ENCODE data around the gene BPIFB3. TPM values are rescaled to one million over a fixed set of nuclear protein-coding genes. Genes with fewer than 3 reads are reported as not detected.

BPIFB3 gene
- total and polyA plus RNA-seq, 2 experiments from 2014 or later, result not detected

GRCh38 chr20:33072362-33072761 lies 18.7 kb downstream of the BPIFB3 start (continued):
- TF ChIP-seq, protein P1, sequence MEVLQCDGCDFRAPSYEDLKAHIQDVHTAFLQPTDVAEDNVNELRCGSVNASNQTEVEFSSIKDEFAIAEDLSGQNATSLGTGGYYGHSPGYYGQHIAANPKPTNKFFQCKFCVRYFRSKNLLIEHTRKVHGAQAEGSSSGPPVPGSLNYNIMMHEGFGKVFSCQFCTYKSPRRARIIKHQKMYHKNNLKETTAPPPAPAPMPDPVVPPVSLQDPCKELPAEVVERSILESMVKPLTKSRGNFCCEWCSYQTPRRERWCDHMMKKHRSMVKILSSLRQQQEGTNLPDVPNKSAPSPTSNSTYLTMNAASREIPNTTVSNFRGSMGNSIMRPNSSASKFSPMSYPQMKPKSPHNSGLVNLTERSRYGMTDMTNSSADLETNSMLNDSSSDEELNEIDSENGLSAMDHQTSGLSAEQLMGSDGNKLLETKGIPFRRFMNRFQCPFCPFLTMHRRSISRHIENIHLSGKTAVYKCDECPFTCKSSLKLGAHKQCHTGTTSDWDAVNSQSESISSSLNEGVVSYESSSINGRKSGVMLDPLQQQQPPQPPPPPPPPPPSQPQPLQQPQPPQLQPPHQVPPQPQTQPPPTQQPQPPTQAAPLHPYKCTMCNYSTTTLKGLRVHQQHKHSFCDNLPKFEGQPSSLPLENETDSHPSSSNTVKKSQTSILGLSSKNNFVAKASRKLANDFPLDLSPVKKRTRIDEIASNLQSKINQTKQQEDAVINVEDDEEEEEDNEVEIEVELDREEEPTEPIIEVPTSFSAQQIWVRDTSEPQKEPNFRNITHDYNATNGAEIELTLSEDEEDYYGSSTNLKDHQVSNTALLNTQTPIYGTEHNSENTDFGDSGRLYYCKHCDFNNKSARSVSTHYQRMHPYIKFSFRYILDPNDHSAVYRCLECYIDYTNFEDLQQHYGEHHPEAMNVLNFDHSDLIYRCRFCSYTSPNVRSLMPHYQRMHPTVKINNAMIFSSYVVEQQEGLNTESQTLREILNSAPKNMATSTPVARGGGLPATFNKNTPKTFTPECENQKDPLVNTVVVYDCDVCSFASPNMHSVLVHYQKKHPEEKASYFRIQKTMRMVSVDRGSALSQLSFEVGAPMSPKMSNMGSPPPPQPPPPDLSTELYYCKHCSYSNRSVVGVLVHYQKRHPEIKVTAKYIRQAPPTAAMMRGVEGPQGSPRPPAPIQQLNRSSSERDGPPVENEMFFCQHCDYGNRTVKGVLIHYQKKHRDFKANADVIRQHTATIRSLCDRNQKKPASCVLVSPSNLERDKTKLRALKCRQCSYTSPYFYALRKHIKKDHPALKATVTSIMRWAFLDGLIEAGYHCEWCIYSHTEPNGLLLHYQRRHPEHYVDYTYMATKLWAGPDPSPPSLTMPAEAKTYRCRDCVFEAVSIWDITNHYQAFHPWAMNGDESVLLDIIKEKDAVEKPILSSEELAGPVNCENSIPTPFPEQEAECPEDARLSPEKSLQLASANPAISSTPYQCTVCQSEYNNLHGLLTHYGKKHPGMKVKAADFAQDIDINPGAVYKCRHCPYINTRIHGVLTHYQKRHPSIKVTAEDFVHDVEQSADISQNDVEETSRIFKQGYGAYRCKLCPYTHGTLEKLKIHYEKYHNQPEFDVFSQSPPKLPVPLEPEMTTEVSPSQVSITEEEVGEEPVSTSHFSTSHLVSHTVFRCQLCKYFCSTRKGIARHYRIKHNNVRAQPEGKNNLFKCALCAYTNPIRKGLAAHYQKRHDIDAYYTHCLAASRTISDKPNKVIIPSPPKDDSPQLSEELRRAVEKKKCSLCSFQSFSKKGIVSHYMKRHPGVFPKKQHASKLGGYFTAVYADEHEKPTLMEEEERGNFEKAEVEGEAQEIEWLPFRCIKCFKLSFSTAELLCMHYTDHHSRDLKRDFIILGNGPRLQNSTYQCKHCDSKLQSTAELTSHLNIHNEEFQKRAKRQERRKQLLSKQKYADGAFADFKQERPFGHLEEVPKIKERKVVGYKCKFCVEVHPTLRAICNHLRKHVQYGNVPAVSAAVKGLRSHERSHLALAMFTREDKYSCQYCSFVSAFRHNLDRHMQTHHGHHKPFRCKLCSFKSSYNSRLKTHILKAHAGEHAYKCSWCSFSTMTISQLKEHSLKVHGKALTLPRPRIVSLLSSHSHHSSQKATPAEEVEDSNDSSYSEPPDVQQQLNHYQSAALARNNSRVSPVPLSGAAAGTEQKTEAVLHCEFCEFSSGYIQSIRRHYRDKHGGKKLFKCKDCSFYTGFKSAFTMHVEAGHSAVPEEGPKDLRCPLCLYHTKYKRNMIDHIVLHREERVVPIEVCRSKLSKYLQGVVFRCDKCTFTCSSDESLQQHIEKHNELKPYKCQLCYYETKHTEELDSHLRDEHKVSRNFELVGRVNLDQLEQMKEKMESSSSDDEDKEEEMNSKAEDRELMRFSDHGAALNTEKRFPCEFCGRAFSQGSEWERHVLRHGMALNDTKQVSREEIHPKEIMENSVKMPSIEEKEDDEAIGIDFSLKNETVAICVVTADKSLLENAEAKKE (CRISPR knock-in tag; IDR thresholded peaks at IDR 0.05), result no peak
- TF ChIP-seq EZH2 (IDR thresholded peaks at IDR 0.05; ENCODE audit: low read depth, unreplicated experiment) (no peak), JUNB (IDR thresholded peaks at IDR 0.05; ENCODE audit: unreplicated experiment) (no peak)

- H3K4me1 ChIP-seq (ENCODE audit: insufficient read depth), result no peaks in the 10 kb centered on the region
- H3K36me3 Mint-ChIP-seq (ENCODE audit: low read depth), result no peaks in the 10 kb centered on the region; the same call in 2 of the 3 replicates
- no peaks in the 10 kb centered on the region for H3K4me1 Mint-ChIP-seq
- H3K27me3 ChIP-seq (ENCODE audit: insufficient read depth), result no peaks in the 10 kb centered on the region
- H3K27ac ChIP-seq (ENCODE audit: low read depth), result no peak overlapping the region
- no peaks in the 10 kb centered on the region for H4K20me1 ChIP-seq (replicated peaks; ENCODE audit: insufficient read depth)
- DNase-seq (ENCODE audit: low spot score), result no peak
- H3K27me3 Mint-ChIP-seq (ENCODE audit: insufficient read depth, low read depth, poor library complexity), result peaks cover 6% of the 10 kb centered on the region
- no peaks in the 10 kb centered on the region; the same call in 2 of the 3 replicates for H3K9me3 Mint-ChIP-seq
- no peak overlapping the region for H2AFZ ChIP-seq
- ATAC-seq, result no peak
- H3F3A ChIP-seq (replicated peaks; ENCODE audit: low read depth), result no peaks in the 10 kb centered on the region
- H3K27ac Mint-ChIP-seq, result no peak overlapping the region
- no peak overlapping the region for H3K4me2 ChIP-seq
- no peak overlapping the region for H3K4me3 Mint-ChIP-seq
- no peaks in the 10 kb centered on the region for H3K79me2 ChIP-seq (replicated peaks; ENCODE audit: insufficient read depth)
- H3K4me3 ChIP-seq, result no peak overlapping the region
- no peaks in the 10 kb centered on the region for H3K36me3 ChIP-seq (ENCODE audit: insufficient read depth)
- TF ChIP-seq, protein P2, sequence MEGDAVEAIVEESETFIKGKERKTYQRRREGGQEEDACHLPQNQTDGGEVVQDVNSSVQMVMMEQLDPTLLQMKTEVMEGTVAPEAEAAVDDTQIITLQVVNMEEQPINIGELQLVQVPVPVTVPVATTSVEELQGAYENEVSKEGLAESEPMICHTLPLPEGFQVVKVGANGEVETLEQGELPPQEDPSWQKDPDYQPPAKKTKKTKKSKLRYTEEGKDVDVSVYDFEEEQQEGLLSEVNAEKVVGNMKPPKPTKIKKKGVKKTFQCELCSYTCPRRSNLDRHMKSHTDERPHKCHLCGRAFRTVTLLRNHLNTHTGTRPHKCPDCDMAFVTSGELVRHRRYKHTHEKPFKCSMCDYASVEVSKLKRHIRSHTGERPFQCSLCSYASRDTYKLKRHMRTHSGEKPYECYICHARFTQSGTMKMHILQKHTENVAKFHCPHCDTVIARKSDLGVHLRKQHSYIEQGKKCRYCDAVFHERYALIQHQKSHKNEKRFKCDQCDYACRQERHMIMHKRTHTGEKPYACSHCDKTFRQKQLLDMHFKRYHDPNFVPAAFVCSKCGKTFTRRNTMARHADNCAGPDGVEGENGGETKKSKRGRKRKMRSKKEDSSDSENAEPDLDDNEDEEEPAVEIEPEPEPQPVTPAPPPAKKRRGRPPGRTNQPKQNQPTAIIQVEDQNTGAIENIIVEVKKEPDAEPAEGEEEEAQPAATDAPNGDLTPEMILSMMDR (conservative IDR thresholded peaks at IDR 0.05; ENCODE audit: low read depth in 2 of 2), result no peak
- TF ChIP-seq ZNF331 (CRISPR knock-in tag; IDR thresholded peaks at IDR 0.05; ENCODE audit: low read depth) (no peak), STAT1 (IDR thresholded peaks at IDR 0.05; ENCODE audit: unreplicated experiment) (no peak), CREB1 (CRISPR knock-in tag; IDR thresholded peaks at IDR 0.05; ENCODE audit: low read depth) (no peak), EZH2 (IDR thresholded peaks at IDR 0.05; ENCODE audit: low read depth, unreplicated experiment) (no peak), POLR2AphosphoS5 (IDR thresholded peaks at IDR 0.05; ENCODE audit: low read depth) (no peak)
- TF ChIP-seq, protein P3, sequence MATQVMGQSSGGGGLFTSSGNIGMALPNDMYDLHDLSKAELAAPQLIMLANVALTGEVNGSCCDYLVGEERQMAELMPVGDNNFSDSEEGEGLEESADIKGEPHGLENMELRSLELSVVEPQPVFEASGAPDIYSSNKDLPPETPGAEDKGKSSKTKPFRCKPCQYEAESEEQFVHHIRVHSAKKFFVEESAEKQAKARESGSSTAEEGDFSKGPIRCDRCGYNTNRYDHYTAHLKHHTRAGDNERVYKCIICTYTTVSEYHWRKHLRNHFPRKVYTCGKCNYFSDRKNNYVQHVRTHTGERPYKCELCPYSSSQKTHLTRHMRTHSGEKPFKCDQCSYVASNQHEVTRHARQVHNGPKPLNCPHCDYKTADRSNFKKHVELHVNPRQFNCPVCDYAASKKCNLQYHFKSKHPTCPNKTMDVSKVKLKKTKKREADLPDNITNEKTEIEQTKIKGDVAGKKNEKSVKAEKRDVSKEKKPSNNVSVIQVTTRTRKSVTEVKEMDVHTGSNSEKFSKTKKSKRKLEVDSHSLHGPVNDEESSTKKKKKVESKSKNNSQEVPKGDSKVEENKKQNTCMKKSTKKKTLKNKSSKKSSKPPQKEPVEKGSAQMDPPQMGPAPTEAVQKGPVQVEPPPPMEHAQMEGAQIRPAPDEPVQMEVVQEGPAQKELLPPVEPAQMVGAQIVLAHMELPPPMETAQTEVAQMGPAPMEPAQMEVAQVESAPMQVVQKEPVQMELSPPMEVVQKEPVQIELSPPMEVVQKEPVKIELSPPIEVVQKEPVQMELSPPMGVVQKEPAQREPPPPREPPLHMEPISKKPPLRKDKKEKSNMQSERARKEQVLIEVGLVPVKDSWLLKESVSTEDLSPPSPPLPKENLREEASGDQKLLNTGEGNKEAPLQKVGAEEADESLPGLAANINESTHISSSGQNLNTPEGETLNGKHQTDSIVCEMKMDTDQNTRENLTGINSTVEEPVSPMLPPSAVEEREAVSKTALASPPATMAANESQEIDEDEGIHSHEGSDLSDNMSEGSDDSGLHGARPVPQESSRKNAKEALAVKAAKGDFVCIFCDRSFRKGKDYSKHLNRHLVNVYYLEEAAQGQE (IDR thresholded peaks at IDR 0.05; ENCODE audit: unreplicated experiment), result no peak
- H3K9me2 ChIP-seq (ENCODE audit: insufficient read depth), result no peaks in the 10 kb centered on the region
Observed at GRCh38 chr20:33072813-33073212, 19.1 kb downstream of the BPIFB3 start.

Measured in GM23338 (cell line).